Measurements from ENCODE around the gene TMEFF2.

The TMEFF2 gene

DNA sequence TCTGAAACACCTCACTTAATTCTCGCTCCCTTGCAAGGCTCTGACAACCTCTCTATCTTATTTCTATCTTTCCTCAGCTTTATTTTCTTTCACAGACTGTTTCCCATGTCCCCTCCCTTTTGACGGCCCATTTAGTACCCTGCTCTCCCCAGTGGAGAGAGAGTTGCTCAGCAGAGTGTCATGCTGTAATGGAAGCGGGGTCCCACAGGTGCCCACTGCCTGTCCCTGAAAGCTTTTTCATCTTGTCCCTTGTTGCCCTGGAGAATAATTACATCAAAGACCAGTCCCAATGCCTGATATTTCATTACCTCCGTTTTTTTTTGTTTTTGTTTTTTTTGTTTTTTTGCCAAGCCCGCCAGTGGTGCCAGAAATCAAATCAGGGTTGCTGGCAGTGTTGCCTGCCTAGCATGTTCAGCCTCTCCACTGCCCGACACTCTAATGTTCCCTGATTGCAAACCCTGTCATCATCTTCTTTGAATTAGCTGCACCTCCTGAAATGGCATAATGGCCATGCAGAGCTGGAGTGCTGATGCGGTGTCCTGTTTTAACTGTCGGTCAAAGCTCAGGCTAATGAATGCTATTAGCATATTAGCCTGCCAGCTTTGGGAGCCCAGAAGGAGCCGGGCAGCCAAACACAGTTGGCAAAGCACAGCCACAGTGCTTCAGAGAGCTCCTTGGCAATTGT, 276.6 kb downstream of the TMEFF2 start:
- DNase-seq (ENCODE audit: insufficient read length, low spot score): no peak
- TF ChIP-seq POU2F2 (IDR thresholded peaks at IDR 0.05; ENCODE audit: low read depth, low read length): no peak
- TF ChIP-seq SPI1 (IDR thresholded peaks at IDR 0.05; ENCODE audit: low read depth, low read length): no peak
- no peak for TF ChIP-seq POLR2A (IDR thresholded peaks at IDR 0.05; ENCODE audit: low read depth, low read length)
- TF ChIP-seq TAF1 (IDR thresholded peaks at IDR 0.05; ENCODE audit: low read depth, low read length): no peak
- TF ChIP-seq PAX5 (IDR thresholded peaks at IDR 0.05; ENCODE audit: insufficient read depth, low read length, severe bottlenecking): no peak
- TF ChIP-seq POLR2AphosphoS5 (IDR thresholded peaks at IDR 0.05; ENCODE audit: low read depth, low read length): no peak
- FAIRE-seq: no peak

DNA sequence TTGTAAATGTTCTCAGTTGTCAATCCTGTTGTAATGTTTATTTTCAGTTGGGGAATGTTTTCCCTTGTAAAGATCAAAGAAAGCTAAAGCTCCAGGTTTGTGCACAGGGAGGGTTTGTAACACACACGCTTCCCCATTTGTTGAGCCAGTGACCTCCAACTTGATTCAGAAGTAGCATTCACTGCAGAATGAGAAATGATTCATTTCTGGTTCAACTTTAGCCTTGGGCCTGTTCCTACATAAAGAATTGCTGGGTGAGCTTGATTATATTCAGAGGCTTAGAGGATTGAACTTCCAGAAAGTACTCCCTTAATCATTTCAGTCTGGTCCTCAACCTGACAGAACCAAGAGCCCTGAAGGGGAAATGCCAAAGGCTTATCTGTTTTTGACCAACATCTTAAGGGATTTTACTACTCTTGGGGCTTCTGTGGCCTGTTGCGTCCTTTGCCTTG, 277.3 kb downstream of the TMEFF2 start:
- no peak for DNase-seq (ENCODE audit: insufficient read length, low spot score)
- TF ChIP-seq SPI1 (IDR thresholded peaks at IDR 0.05; ENCODE audit: low read depth, low read length) (no peak), POLR2A (IDR thresholded peaks at IDR 0.05; ENCODE audit: low read depth, low read length) (no peak), PAX5 (IDR thresholded peaks at IDR 0.05; ENCODE audit: insufficient read depth, low read length, severe bottlenecking) (no peak), TAF1 (IDR thresholded peaks at IDR 0.05; ENCODE audit: low read depth, low read length) (no peak), POU2F2 (IDR thresholded peaks at IDR 0.05; ENCODE audit: low read depth, low read length) (no peak), POLR2AphosphoS5 (IDR thresholded peaks at IDR 0.05; ENCODE audit: low read depth, low read length) (no peak)
- FAIRE-seq: no peak

DNA sequence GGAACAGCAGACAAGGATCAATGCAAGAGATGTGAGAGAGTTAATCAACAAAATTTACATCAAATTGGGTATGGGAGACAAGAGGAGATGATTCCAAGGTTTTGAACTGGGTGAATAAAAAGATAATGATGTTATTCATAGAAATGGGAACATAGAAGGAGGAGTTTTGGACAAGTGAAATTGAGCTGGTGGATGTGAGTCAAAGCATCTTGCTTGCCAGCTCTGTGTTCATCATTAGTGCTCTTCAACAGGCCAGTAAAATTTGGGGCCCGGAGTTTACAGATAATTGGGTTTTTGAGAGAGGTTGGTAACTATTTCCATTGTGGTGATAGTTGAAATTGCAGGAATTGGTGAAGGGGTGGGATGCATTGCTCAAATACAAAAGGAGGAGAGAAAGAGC, 277.9 kb downstream of the TMEFF2 start:
- FAIRE-seq (no peak), DNase-seq (ENCODE audit: insufficient read length, low spot score) (no peak)
- no peak for TF ChIP-seq SPI1 (IDR thresholded peaks at IDR 0.05; ENCODE audit: low read depth, low read length)
- TF ChIP-seq POLR2A (IDR thresholded peaks at IDR 0.05; ENCODE audit: low read depth, low read length): no peak
- no peak for TF ChIP-seq POLR2AphosphoS5 (IDR thresholded peaks at IDR 0.05; ENCODE audit: low read depth, low read length)
- no peak for TF ChIP-seq TAF1 (IDR thresholded peaks at IDR 0.05; ENCODE audit: low read depth, low read length)
- no peak for TF ChIP-seq POU2F2 (IDR thresholded peaks at IDR 0.05; ENCODE audit: low read depth, low read length)
- no peak for TF ChIP-seq PAX5 (IDR thresholded peaks at IDR 0.05; ENCODE audit: insufficient read depth, low read length, severe bottlenecking)

DNA sequence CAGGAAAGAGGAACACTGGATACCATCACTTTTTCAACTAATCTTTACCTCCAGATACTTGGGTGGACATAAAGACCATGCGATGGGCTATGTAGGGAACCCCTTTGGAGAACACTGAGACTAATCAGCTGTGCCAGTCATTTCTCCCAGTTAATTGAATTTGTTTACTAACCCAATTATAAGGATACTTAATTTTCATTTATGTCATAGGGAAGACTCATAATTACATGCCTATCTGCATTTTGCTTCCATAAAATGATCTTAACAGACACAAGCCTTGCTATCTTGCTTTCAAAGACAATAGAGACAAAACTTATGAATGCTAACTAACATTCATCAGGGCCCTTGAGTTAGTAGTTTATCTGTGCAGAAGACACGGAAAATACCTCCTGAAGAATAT, 279.0 kb downstream of the TMEFF2 start:
- FAIRE-seq: no peak
- DNase-seq (ENCODE audit: insufficient read length, low spot score): no peak

DNA sequence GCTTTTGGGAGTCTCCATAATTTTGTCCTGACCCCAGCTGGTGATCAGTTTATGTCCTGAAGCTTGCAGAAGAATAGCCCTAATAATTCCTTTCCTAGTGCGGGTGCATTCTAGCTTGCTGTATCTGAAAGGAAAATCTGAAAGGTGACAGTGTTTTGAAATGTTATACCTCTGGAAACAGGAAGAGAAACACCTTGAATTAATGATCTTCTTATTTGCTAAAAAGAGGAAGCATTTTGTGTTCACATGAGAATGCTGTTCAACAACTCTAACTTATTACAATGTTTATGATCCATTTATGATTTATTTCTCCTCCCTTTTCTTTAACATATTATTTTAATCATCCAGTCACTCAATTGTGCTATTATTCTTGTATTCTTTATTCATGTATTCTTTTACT, 280.9 kb downstream of the TMEFF2 start:
- TF ChIP-seq POLR2A (IDR thresholded peaks at IDR 0.05; ENCODE audit: low read depth, low read length) (no peak), SPI1 (IDR thresholded peaks at IDR 0.05; ENCODE audit: low read depth, low read length) (no peak)
- FAIRE-seq (no peak), DNase-seq (ENCODE audit: insufficient read length, low spot score) (no peak)

More for the DNA sequence above, 279.0 kb downstream of the TMEFF2 start:
- no peak for TF ChIP-seq TAF1 (IDR thresholded peaks at IDR 0.05; ENCODE audit: low read depth, low read length)
- TF ChIP-seq PAX5 (IDR thresholded peaks at IDR 0.05; ENCODE audit: insufficient read depth, low read length, severe bottlenecking): no peak
- TF ChIP-seq POLR2A (IDR thresholded peaks at IDR 0.05; ENCODE audit: low read depth, low read length): no peak
- no peak for TF ChIP-seq POU2F2 (IDR thresholded peaks at IDR 0.05; ENCODE audit: low read depth, low read length)
- no peak for TF ChIP-seq SPI1 (IDR thresholded peaks at IDR 0.05; ENCODE audit: low read depth, low read length)
- no peak for TF ChIP-seq POLR2AphosphoS5 (IDR thresholded peaks at IDR 0.05; ENCODE audit: low read depth, low read length)

DNA sequence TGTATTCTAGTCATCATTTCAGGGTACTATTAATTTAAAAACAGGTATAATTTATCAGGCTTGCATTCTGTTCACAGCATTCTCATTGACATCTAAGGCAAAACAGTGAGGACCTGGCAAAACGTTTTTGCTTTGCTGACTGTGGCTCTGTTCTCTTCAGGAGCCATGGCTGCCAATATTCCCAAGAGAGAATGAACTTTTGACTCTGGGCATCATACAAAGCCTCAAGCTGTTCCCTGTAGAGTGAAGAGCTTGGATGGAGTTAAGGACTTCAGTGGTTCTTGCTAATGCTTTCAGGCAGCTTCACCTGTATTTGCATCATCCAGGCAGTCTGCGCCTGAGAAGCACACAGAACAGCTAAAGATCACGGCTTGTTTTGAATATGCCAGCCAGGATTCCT, 282.0 kb downstream of the TMEFF2 start:
- FAIRE-seq (no peak), DNase-seq (ENCODE audit: insufficient read length, low spot score) (no peak)
- TF ChIP-seq SPI1 (IDR thresholded peaks at IDR 0.05; ENCODE audit: low read depth, low read length): no peak
- no peak for TF ChIP-seq POU2F2 (IDR thresholded peaks at IDR 0.05; ENCODE audit: low read depth, low read length)
- TF ChIP-seq POLR2A (IDR thresholded peaks at IDR 0.05; ENCODE audit: low read depth, low read length): no peak
- no peak for TF ChIP-seq TAF1 (IDR thresholded peaks at IDR 0.05; ENCODE audit: low read depth, low read length)
- TF ChIP-seq PAX5 (IDR thresholded peaks at IDR 0.05; ENCODE audit: insufficient read depth, low read length, severe bottlenecking): no peak
- TF ChIP-seq POLR2AphosphoS5 (IDR thresholded peaks at IDR 0.05; ENCODE audit: low read depth, low read length): no peak

DNA sequence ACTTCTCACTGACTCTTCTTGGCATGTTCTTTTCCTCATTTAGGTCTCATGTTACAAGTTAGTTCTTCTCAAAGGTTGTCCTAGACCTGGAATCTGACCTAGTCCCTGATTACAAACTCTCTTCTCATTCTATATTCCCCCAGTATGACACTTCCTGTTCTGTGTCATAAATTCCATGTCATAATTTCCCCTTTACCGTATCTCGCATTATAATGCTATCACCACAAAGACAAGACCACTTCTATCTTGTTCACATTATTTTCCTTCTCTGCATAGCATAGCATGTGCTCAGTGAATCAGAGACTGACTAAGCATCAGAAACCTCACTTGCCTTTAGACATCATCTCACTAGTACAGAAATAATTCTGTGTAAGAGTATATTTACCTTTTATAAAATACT, 284.2 kb downstream of the TMEFF2 start:
- FAIRE-seq: no peak
- no peak for DNase-seq (ENCODE audit: insufficient read length, low spot score)

DNA sequence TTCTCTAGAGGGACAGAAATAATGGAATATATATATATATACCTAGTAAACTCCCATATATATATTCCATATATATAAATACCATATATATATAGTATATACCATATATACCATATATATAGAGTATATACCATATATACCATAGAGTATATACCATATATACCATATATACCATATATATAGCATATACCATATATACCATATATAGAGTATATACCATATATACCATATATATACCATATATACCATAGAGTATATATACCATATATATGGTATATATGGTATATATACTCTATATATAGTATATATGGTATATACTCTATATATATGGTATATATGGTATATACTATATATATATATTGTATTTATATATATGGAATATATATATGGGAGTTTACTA, 285.9 kb downstream of the TMEFF2 start:
- DNase-seq (ENCODE audit: insufficient read length, low spot score) (no peak), FAIRE-seq (no peak)
- TF ChIP-seq POU2F2 (IDR thresholded peaks at IDR 0.05; ENCODE audit: low read depth, low read length): no peak
- TF ChIP-seq POLR2AphosphoS5 (IDR thresholded peaks at IDR 0.05; ENCODE audit: low read depth, low read length): no peak

More for the DNA sequence above, 284.2 kb downstream of the TMEFF2 start:
- TF ChIP-seq TAF1 (IDR thresholded peaks at IDR 0.05; ENCODE audit: low read depth, low read length) (no peak), POLR2AphosphoS5 (IDR thresholded peaks at IDR 0.05; ENCODE audit: low read depth, low read length) (no peak), PAX5 (IDR thresholded peaks at IDR 0.05; ENCODE audit: insufficient read depth, low read length, severe bottlenecking) (no peak), SPI1 (IDR thresholded peaks at IDR 0.05; ENCODE audit: low read depth, low read length) (no peak), POU2F2 (IDR thresholded peaks at IDR 0.05; ENCODE audit: low read depth, low read length) (no peak)

DNA sequence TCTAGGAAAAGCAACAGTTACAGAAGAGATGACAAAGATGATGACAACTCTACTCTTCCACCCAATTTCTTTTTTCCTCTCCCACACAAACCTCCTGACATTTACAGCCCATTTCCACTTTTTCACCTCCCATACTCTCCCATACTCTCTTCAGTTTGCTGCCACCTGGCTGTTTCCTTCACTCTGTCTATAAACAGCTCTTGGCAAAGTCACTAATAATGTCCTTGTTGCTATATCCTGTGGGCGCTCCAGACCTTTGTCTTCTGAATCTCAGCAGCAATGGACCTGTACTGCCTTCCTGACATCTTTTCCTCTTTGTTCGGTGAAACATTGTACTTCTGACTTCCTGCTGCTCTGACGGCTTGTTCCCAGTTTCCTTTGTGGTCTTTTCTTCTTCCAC, 287.2 kb downstream of the TMEFF2 start:
- FAIRE-seq: no peak
- DNase-seq (ENCODE audit: insufficient read length, low spot score): no peak
- TF ChIP-seq SPI1 (IDR thresholded peaks at IDR 0.05; ENCODE audit: low read depth, low read length) (no peak), POU2F2 (IDR thresholded peaks at IDR 0.05; ENCODE audit: low read depth, low read length) (no peak), POLR2AphosphoS5 (IDR thresholded peaks at IDR 0.05; ENCODE audit: low read depth, low read length) (no peak), POLR2A (IDR thresholded peaks at IDR 0.05; ENCODE audit: low read depth, low read length) (no peak), PAX5 (IDR thresholded peaks at IDR 0.05; ENCODE audit: insufficient read depth, low read length, severe bottlenecking) (no peak), TAF1 (IDR thresholded peaks at IDR 0.05; ENCODE audit: low read depth, low read length) (no peak)

DNA sequence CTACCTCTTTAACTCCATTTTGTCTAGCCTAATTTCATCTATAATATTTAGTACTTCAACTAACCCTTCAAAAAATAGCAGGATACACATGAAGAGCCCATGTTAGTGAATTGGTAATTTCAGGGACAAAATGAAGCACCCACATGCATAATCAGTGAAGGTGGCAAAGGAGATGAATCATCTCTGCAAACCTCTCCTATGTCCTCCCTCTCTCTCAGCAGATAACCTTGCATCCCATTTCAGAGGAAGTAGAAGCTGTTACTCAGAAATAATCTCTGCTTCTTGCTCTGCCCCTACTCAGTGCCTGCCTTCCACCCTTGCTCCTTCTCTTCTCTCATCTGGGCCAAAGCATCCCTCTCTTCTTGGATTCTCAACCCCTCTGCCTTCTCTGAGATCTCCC, 287.6 kb downstream of the TMEFF2 start:
- FAIRE-seq: no peak

More for the DNA sequence above, 287.6 kb downstream of the TMEFF2 start:
- no peak for TF ChIP-seq POU2F2 (IDR thresholded peaks at IDR 0.05; ENCODE audit: low read depth, low read length)
- TF ChIP-seq PAX5 (IDR thresholded peaks at IDR 0.05; ENCODE audit: insufficient read depth, low read length, severe bottlenecking): no peak
- TF ChIP-seq SPI1 (IDR thresholded peaks at IDR 0.05; ENCODE audit: low read depth, low read length): no peak
- TF ChIP-seq POLR2AphosphoS5 (IDR thresholded peaks at IDR 0.05; ENCODE audit: low read depth, low read length): no peak
- no peak for TF ChIP-seq POLR2A (IDR thresholded peaks at IDR 0.05; ENCODE audit: low read depth, low read length)
- no peak for DNase-seq (ENCODE audit: insufficient read length, low spot score)

Measured in GM12891 (cell line).